HG02852 (cell line): ENCODE measurements around the gene SATB2.

Experiments used
- ATAC-seq: cut with Tn5 transposase; IDR thresholded peaks from one replicate; pipeline ENCODE4 v1.9.1; 2021; ENCODE audit warnings: mild to moderate bottlenecking, moderate library complexity; ENCODE audit not compliant: unreplicated experiment

SATB2 gene

GRCh38 chr2:199465988-199466691 is 8.4 kb upstream of the SATB2 start:
- no peak for ATAC-seq

- ATAC-seq, result no peak
These were observed 7.7 kb upstream of the SATB2 start for GRCh38 chr2:199465390-199465789.

GRCh38 chr2:199464606-199465352 is 7.0 kb upstream of the SATB2 start:
- no peak for ATAC-seq

- no peak for ATAC-seq
These were observed 6.2 kb upstream of the SATB2 start for GRCh38 chr2:199463708-199464605.

GRCh38 chr2:199462956-199463692 is 5.4 kb upstream of the SATB2 start:
- no peak for ATAC-seq

DNA sequence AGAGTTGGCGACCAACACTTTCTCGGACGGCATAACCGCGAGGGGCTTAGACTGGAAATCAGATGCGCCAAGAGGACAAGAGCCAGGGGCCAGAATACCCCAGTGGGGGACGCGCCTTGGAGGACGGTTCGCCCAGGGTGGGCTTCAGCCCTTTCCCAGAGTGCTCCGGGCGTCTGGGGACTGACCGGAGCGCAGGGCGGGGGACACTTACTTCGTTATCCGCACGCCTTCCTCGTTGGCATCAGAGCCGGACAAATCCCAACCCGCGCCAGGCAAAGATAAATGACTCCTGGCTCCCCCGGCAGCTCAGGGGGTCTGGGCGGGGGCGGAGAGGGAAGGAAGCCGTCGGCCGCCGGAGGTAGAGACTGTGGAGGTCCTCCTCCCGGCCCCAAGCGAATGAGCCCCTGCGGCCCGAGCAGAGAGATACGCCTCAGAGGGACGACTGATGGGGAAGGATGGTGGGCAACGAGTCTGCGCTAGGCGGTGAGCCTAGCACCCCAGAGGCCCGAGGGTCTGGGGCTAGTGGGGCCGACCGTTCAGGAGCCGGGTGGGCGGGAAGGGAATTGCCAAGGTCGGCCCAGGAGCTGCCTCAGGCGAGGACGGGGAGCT is 4.7 kb upstream of the SATB2 start:
- ATAC-seq, result no peak

GRCh38 chr2:199461711-199462346 is 4.1 kb upstream of the SATB2 start:
- no peak for ATAC-seq

- ATAC-seq, result no peak
These were observed 3.3 kb upstream of the SATB2 start for GRCh38 chr2:199460846-199461710.

DNA sequence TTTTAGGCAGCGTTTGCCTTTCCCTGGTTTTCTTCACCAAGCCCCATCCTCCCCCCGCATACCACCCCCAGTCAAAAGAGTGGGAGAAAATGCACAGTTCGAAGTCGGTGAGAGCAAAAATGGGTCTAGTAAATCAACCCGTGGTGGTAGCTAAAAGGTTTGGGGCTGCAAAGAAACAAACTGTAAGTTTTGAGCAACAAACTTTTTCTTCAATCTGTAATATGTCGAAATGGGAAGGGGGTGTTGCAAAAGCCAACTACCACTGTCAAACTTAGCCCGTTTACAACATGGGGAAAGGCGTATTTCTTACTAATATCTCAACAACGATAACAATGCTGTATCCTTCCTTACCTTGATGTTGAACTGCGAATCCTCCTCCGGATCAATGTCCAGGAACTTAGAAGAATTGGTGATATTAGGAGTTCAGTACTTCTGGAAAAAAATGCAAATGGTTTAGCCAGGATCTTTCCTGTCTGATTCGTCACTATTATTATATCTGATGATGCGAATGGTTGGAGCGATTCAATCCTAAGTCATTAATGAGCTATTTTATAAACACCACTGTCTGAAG is 2.4 kb upstream of the SATB2 start:
- ATAC-seq, result no peak

GRCh38 chr2:199459286-199460100 is 1.8 kb upstream of the SATB2 start:
- ATAC-seq, result peak; percentile 50

DNA sequence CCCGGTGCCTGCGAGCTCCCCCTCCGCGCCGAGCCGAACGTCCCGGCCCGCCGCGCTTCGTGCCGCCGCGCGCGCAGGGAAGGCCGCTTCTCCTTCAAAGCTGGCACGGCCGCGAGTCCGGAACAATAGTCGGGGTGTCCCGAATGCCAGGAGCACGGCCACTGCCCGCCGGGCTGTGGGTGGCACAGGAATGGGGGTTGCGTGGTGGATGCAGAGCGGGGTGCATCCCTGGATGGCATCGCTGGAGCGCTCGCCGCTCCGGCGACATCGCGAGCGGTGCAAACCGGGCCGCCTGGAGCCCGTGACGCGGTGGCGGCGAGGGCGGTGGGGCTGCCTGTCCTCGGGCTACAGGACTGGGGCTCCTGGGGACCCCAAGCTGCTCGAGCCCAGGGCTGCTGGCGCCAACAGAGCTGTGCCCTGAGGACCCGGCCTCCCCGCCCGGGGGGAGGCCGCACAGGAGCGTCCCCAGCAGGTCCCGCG is 1.1 kb upstream of the SATB2 start:
- peak; percentile 36 for ATAC-seq

GRCh38 chr2:199458009-199458805 is 468 bp upstream of the SATB2 start:
- peak; percentile 24 for ATAC-seq

- ATAC-seq, result no peak
These were observed 1.2 kb downstream of the SATB2 start for GRCh38 chr2:199456383-199457146.

GRCh38 chr2:199455545-199456382 is 2.0 kb downstream of the SATB2 start:
- no peak for ATAC-seq

- no peak for ATAC-seq
These were observed 2.6 kb downstream of the SATB2 start for GRCh38 chr2:199455210-199455544.
